DMS79 (cell line): ENCODE measurements around the gene ANKRD18B.
"Not testable (repeated sequence)": the region's sequence is repeated elsewhere in the genome, so short reads cannot be mapped to it uniquely, and the experiment has no call there.

ENCODE experiments used
- DNase-seq: peaks from one replicate; lab custom pipeline; 2025; lab: John Stamatoyannopoulos, UW

Gene ANKRD18B

GRCh38 chr9:33523397-33524305 lies at the start of gene ANKRD18B:
Gene ANKRD18B (plus strand): TSS chr9:33524251. CDS start chr9:33524490, 239 bp downstream.
- DNase-seq, result peak; percentile 26

GRCh38 chr9:33475357-33475756 lies 48.7 kb upstream of the ANKRD18B start:
- no peak for DNase-seq

GRCh38 chr9:33476503-33476902 lies 47.5 kb upstream of the ANKRD18B start:
- no peak for DNase-seq

- no peak for DNase-seq
Observed at GRCh38 chr9:33480106-33480505, 43.9 kb upstream of the ANKRD18B start.

GRCh38 chr9:33480976-33481375 lies 43.1 kb upstream of the ANKRD18B start:
- DNase-seq, result no peak

GRCh38 chr9:33485312-33485711 lies 38.7 kb upstream of the ANKRD18B start:
- not testable (repeated sequence) for DNase-seq

GRCh38 chr9:33489066-33489465 lies 35.0 kb upstream of the ANKRD18B start:
- no peak for DNase-seq

- DNase-seq, result not testable (repeated sequence)
Observed at GRCh38 chr9:33493819-33494218, 30.2 kb upstream of the ANKRD18B start.

GRCh38 chr9:33498387-33498786 lies 25.7 kb upstream of the ANKRD18B start:
- no peak for DNase-seq

GRCh38 chr9:33506626-33507370 lies 17.3 kb upstream of the ANKRD18B start:
- DNase-seq, result no peak

GRCh38 chr9:33510262-33511183 lies 13.5 kb upstream of the ANKRD18B start:
- DNase-seq, result peak; percentile 27

GRCh38 chr9:33511184-33511517 lies 12.9 kb upstream of the ANKRD18B start:
- not testable (repeated sequence) for DNase-seq

- not testable (repeated sequence) for DNase-seq
Observed at GRCh38 chr9:33512535-33512934, 11.5 kb upstream of the ANKRD18B start.

GRCh38 chr9:33515342-33515995 lies 8.6 kb upstream of the ANKRD18B start:
- peak; percentile 22 for DNase-seq

- not testable (repeated sequence) for DNase-seq
Observed at GRCh38 chr9:33516397-33516796, 7.7 kb upstream of the ANKRD18B start.

- DNase-seq, result no peak
Observed at GRCh38 chr9:33517373-33517772, 6.7 kb upstream of the ANKRD18B start.

GRCh38 chr9:33517934-33518577 lies 6.0 kb upstream of the ANKRD18B start:
- DNase-seq, result not testable (repeated sequence)

- not testable (repeated sequence) for DNase-seq
Observed at GRCh38 chr9:33521861-33522260, 2.2 kb upstream of the ANKRD18B start.

- no peak for DNase-seq
Observed at GRCh38 chr9:33524306-33524947, 376 bp downstream of the ANKRD18B start.

GRCh38 chr9:33528069-33528468 lies 4.0 kb downstream of the ANKRD18B start:
- DNase-seq, result not testable (repeated sequence)
